Measurements from ENCODE around the gene BICRAL. TPM values are rescaled to one million over a fixed set of nuclear protein-coding genes. Genes with fewer than 3 reads are reported as not detected.
"Not testable (repeated sequence)": the region's sequence is repeated elsewhere in the genome, so short reads cannot be mapped to it uniquely, and the experiment has no call there.

Gene BICRAL
- total RNA-seq, 1 donor from 2014 or later, result 19.2 TPM

GRCh38 chr6:42879372-42880239, 97.8 kb downstream of the BICRAL start, which contains the start of gene RPL7L1:
Gene RPL7L1, plus strand, starts transcription at chr6:42879616. Its CDS starts 295 bp downstream, at chr6:42879911.
- H3K27ac ChIP-seq, result peak within 1 kb of the TSS; percentile 92
- intact Hi-C loops (cut with DNase I), result loop anchor here (2.0 to 10.0 kb wide), 4 partner anchors 97 to 222 kb away; partner anchors contain the start of genes BICRAL and PRPH2

GRCh38 chr6:42880240-42880817, 98.5 kb downstream of the BICRAL start:
- H3K27ac ChIP-seq, result peak overlapping the region; percentile 92
- not testable (repeated sequence) for H3K27me3 ChIP-seq; DNase-seq (ENCODE audit: extremely low spot score in 2 of 2); H3K9me3 ChIP-seq
- H3K36me3 ChIP-seq, result peaks cover 0 to 31% of the 10 kb centered on the region in 2 donors
- peaks cover 29% of the 10 kb centered on the region for H3K4me1 ChIP-seq
- intact Hi-C loops (cut with DNase I), result loop anchor here (5.0 kb wide), 1 partner anchor 98 kb away; the partner anchor contains the start of gene BICRAL
- H3K4me3 ChIP-seq, result peak overlapping the region; percentile 69 to 78

More at GRCh38 chr6:42879372-42880239, 97.8 kb downstream of the BICRAL start, which contains the start of gene RPL7L1:
- TF ChIP-seq POLR2A (IDR thresholded peaks at IDR 0.05) (peak in 1 of 2 donors; percentile 58), POLR2AphosphoS5 (IDR thresholded peaks at IDR 0.05; ENCODE audit: insufficient read depth in 1 of 2, low read depth in 1 of 2) (peak; percentile 90 to 93)
- TF ChIP-seq, protein P1, sequence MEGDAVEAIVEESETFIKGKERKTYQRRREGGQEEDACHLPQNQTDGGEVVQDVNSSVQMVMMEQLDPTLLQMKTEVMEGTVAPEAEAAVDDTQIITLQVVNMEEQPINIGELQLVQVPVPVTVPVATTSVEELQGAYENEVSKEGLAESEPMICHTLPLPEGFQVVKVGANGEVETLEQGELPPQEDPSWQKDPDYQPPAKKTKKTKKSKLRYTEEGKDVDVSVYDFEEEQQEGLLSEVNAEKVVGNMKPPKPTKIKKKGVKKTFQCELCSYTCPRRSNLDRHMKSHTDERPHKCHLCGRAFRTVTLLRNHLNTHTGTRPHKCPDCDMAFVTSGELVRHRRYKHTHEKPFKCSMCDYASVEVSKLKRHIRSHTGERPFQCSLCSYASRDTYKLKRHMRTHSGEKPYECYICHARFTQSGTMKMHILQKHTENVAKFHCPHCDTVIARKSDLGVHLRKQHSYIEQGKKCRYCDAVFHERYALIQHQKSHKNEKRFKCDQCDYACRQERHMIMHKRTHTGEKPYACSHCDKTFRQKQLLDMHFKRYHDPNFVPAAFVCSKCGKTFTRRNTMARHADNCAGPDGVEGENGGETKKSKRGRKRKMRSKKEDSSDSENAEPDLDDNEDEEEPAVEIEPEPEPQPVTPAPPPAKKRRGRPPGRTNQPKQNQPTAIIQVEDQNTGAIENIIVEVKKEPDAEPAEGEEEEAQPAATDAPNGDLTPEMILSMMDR (IDR thresholded peaks at IDR 0.05), result peak in 2 of 3 experiments; percentile 45 to 47
- Histone ChIP-seq H3K9me3 (no peaks in the 10 kb centered on the region), H3K27me3 (no peaks in the 10 kb centered on the region), H3K4me3 (peak within 1 kb of the TSS; percentile 69 to 78), H3K4me1 (peaks cover 29% of the 10 kb centered on the region), H3K36me3 (peaks cover 0 to 24% of the 10 kb centered on the region in 2 donors)
- peak in 1 of 2 donors; percentile 92 for DNase-seq (ENCODE audit: extremely low spot score in 2 of 2)

DNA sequence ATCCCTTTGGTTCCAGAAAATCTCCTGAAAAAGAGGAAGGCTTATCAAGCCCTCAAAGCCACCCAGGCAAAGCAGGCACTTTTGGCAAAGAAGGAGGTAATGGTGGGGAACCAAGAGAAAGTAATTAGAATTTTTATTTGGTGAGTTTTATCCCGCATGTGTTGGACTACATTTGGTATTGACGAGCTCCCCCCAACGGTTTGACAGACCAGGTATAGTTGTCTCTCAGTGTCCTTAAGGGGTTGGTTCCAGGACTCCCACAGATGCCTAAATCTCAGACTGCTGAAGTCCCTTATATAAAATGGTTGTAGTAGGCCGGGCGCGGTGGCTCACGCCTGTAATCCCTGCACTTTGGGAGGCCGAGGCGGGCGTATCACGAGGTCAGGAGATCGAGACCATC, 99.0 kb downstream of the BICRAL start:
- H3K36me3 ChIP-seq, result peaks cover 0 to 37% of the 10 kb centered on the region in 2 donors
- H3K4me3 ChIP-seq, result peak overlapping the region; percentile 69 to 78
- H3K4me1 ChIP-seq, result peaks cover 29% of the 10 kb centered on the region
- not testable (repeated sequence) for H3K9me3 ChIP-seq; H3K27me3 ChIP-seq; DNase-seq (ENCODE audit: extremely low spot score in 2 of 2)
- peak overlapping the region; percentile 92 for H3K27ac ChIP-seq
- intact Hi-C loops (cut with DNase I), result loop anchor here (5.0 kb wide), 1 partner anchor 99 kb away; the partner anchor contains the start of gene BICRAL

- Histone ChIP-seq H3K36me3 (peaks cover 0 to 52% of the 10 kb centered on the region in 2 donors), H3K27ac (no peak overlapping the region), H3K9me3 (no peaks in the 10 kb centered on the region), H3K4me3 (no peak overlapping the region), H3K27me3 (no peaks in the 10 kb centered on the region), H3K4me1 (peaks cover 25% of the 10 kb centered on the region)
- TF ChIP-seq POLR2AphosphoS5 (IDR thresholded peaks at IDR 0.05; ENCODE audit: insufficient read depth in 1 of 2, low read depth in 1 of 2) (no peak), POLR2A (IDR thresholded peaks at IDR 0.05) (no peak)
- TF ChIP-seq, protein P1 (IDR thresholded peaks at IDR 0.05), result no peak
- intact Hi-C loops (cut with DNase I), result no loop called here
- DNase-seq (ENCODE audit: extremely low spot score in 2 of 2), result no peak
These were observed 103.8 kb downstream of the BICRAL start for GRCh38 chr6:42885702-42886101.

DNA sequence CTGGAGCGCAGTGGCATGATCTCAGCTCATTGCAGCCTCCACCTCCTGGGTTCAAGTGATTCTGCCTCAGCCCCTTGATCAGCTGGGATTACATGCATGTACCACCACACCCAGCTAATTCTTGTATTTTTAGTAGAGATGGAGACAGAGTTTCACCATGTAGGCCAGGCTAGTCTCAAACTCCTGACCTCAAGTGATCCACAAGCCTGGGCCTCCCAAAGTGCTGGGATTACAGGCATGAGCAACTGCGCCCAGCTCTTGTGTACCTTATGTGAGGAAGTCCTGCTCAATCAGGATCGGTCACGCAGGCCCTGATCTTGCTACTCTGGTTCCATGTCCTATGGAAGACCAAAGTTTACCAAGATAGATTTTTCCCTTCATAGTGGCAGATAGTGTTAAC, 106.3 kb downstream of the BICRAL start:
- H3K9me3 ChIP-seq; H3K4me3 ChIP-seq; intact Hi-C loops (cut with DNase I); H3K27me3 ChIP-seq; DNase-seq (ENCODE audit: extremely low spot score in 2 of 2); H3K27ac ChIP-seq: not testable (repeated sequence)
- H3K4me1 ChIP-seq, result peaks cover 14% of the 10 kb centered on the region
- peaks cover 0 to 42% of the 10 kb centered on the region in 2 donors for H3K36me3 ChIP-seq

DNA sequence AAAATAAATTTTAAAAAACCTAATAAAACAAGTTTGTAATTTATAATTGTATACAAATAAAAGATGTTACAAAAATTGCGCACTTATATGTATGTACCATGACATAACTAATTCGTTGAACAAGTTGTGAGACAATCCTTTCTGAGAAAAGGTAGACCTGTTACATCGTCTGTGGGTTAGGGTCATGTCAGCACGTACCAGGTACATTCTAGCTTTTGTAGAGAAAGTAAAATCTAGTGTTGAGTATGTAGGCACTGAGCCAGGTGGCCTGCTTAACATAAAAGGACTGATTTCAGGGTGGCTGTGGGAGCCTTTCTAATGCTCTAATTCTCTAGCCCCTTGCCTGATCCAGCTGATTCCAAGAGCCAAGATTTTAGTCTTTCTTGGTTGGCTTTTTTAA, 108.0 kb downstream of the BICRAL start:
- Histone ChIP-seq H3K9me3 (no peaks in the 10 kb centered on the region), H3K4me1 (peaks cover 14% of the 10 kb centered on the region), H3K36me3 (peaks cover 0 to 26% of the 10 kb centered on the region in 2 donors), H3K27ac (peak overlapping the region; percentile 74), H3K4me3 (peak overlapping the region; percentile 64 to 98), H3K27me3 (no peaks in the 10 kb centered on the region)
- DNase-seq (ENCODE audit: extremely low spot score in 2 of 2), result no peak
- intact Hi-C loops (cut with DNase I), result no loop called here
- TF ChIP-seq, protein P1 (IDR thresholded peaks at IDR 0.05), result no peak
- no peak for TF ChIP-seq POLR2A (IDR thresholded peaks at IDR 0.05)
- TF ChIP-seq POLR2AphosphoS5 (IDR thresholded peaks at IDR 0.05; ENCODE audit: insufficient read depth in 1 of 2, low read depth in 1 of 2), result no peak

All from vagina (tissue), 2 donors.